CD4-positive, alpha-beta T cell (primary cell): ENCODE measurements around the gene IGSF23. TPM values are rescaled to one million over a fixed set of nuclear protein-coding genes. Genes with fewer than 3 reads are reported as not detected.

ENCODE experiments used
- ATAC-seq: fragments of 200-7000 bp; cut with Tn5 transposase; one replicate; pipeline ENCODE4 v1.10.0; 2022; ENCODE audit warnings: mild to moderate bottlenecking; ENCODE audit not compliant: poor library complexity
- CTCF ChIA-PET: fragments of 350-600 bp; sonication (Branson Sonifier 250); formaldehyde crosslinking; loops from one replicate; lab custom pipeline; 2021; ENCODE audit warnings: antibody characterized with exemption, inconsistent platforms; lab: Charles Lee
- POLR2A ChIA-PET: fragments of 350-600 bp; sonication (Branson Sonifier 250); formaldehyde crosslinking; loops from one replicate; lab custom pipeline; 2021; ENCODE audit warnings: antibody characterized with exemption, inconsistent platforms; lab: Charles Lee
- DNase-seq, 14 experiments: peaks; one replicate each; pipeline ENCODE4 v3.0.0-alpha.2; 2013 to 2020; ENCODE audit warnings: mixed read lengths in 2 of 14
- H3K27ac ChIP-seq, 2 donors: one replicate each; pipeline versions ENCODE4 v1.5.1 to v1.7.0; 2013; ENCODE audit warnings: low read length in 2 of 2, low read depth in 1 of 2, mild to moderate bottlenecking in 1 of 2
- H3K27me3 ChIP-seq, 2 experiments: 1 replicate in 1 of 2; 2 replicates in 1 of 2; pipeline versions ENCODE4 v1.6.1 to v1.7.0; 2013; ENCODE audit warnings: low read length in 2 of 2, control low read depth in 1 of 2, mild to moderate bottlenecking in 1 of 2, moderate library complexity in 1 of 2; ENCODE audit not compliant: insufficient read depth in 2 of 2, control insufficient read depth in 1 of 2
- H3K36me3 ChIP-seq: one replicate; pipeline ENCODE4 v1.6.1; 2013; ENCODE audit warnings: low read length, control low read depth; ENCODE audit not compliant: insufficient read depth
- H3K4me1 ChIP-seq: one replicate; pipeline ENCODE4 v1.6.1; 2013; ENCODE audit warnings: low read length, control low read depth; ENCODE audit not compliant: insufficient read depth
- H3K4me3 ChIP-seq: one replicate; pipeline ENCODE4 v1.5.1; 2013; ENCODE audit warnings: mild to moderate bottlenecking, low read length, moderate library complexity
- H3K9me3 ChIP-seq, 2 experiments: 1 replicate in 1 of 2; 2 replicates in 1 of 2; pipeline versions ENCODE4 v1.6.1 to v1.7.0; 2013; ENCODE audit warnings: low read length in 2 of 2, mild to moderate bottlenecking in 2 of 2, control low read depth in 1 of 2, moderate library complexity in 1 of 2; ENCODE audit not compliant: control insufficient read depth in 1 of 2, insufficient read depth in 1 of 2
- H3K27ac Mint-ChIP-seq: one replicate; pipeline ENCODE4 v1.8.0; 2020; ENCODE audit warnings: mixed read lengths
- H3K27me3 Mint-ChIP-seq: one replicate; pipeline ENCODE4 v1.8.0; 2021; ENCODE audit warnings: mixed read lengths
- H3K36me3 Mint-ChIP-seq: one replicate; pipeline ENCODE4 v1.8.0; 2021; ENCODE audit warnings: low read depth, mixed read lengths
- H3K4me1 Mint-ChIP-seq: one replicate; pipeline ENCODE4 v1.8.0; 2021; ENCODE audit warnings: low read depth, mixed read lengths
- H3K4me3 Mint-ChIP-seq: one replicate; pipeline ENCODE4 v1.8.0; 2020; ENCODE audit warnings: mild to moderate bottlenecking, mixed read lengths
- H3K9me3 Mint-ChIP-seq: one replicate; pipeline ENCODE4 v1.8.0; 2020; ENCODE audit warnings: mixed read lengths
- CTCF ChIP-seq: fragments of 200-600 bp; IDR thresholded peaks from one replicate; pipeline ENCODE4 v1.8.0; 2022; ENCODE audit warnings: antibody characterized with exemption, mild to moderate bottlenecking
- intact Hi-C, 2 experiments: fragments of 100-400 bp; cut with DNase I in 1 of 2; cut with micrococcal nuclease in 1 of 2; formaldehyde crosslinking; loops; one replicate each; pipeline versions ENCODE4 v1.15.1 to v1.9.0; 2023 to 2025; cut with DNase I, micrococcal nuclease
- total RNA-seq, 174 experiments: library from RNA in 2 of 174; stranded (reverse) in 2 of 174; gene quantifications; one replicate each; pipeline ENCODE4 v1.2.3 and lab custom pipeline; 2021 to 2026

IGSF23 gene
- total RNA-seq, 2 experiments from 2014 or later, result not detected

DNA sequence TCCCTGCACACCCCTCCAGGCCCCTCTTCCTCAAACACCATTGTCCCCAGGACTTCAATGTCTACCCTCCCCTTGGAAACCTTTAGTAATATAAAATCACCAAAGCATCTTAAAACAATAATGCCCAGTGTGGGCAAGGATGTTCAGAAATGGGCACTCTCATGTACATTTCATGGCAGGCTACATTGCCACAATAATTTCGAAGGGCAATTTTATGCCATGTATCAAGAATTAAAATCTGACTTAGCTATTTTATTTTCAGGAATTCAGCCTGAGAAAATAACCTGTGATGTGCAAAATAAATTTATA, 35.8 kb upstream of the IGSF23 start:
- Mint-ChIP-seq H3K4me1 (no peaks in the 10 kb centered on the region), H3K36me3 (no peaks in the 10 kb centered on the region), H3K27ac (no peak overlapping the region), H3K27me3 (peaks cover 5% of the 10 kb centered on the region), H3K4me3 (no peak overlapping the region), H3K9me3 (peaks cover 3% of the 10 kb centered on the region)
- intact Hi-C loops, result no loop called here
- CTCF ChIA-PET, result no interaction called here
- H3K4me3 ChIP-seq, result no peak overlapping the region
- no peak for TF ChIP-seq CTCF
- no peaks in the 10 kb centered on the region for H3K27me3 ChIP-seq
- no peak for ATAC-seq
- no peaks in the 10 kb centered on the region for H3K36me3 ChIP-seq
- no peak for DNase-seq
- no peak overlapping the region for H3K27ac ChIP-seq
- POLR2A ChIA-PET, result no interaction called here
- H3K9me3 ChIP-seq, result peaks cover 0 to 33% of the 10 kb centered on the region in 2 experiments
- H3K4me1 ChIP-seq, result no peaks in the 10 kb centered on the region

DNA sequence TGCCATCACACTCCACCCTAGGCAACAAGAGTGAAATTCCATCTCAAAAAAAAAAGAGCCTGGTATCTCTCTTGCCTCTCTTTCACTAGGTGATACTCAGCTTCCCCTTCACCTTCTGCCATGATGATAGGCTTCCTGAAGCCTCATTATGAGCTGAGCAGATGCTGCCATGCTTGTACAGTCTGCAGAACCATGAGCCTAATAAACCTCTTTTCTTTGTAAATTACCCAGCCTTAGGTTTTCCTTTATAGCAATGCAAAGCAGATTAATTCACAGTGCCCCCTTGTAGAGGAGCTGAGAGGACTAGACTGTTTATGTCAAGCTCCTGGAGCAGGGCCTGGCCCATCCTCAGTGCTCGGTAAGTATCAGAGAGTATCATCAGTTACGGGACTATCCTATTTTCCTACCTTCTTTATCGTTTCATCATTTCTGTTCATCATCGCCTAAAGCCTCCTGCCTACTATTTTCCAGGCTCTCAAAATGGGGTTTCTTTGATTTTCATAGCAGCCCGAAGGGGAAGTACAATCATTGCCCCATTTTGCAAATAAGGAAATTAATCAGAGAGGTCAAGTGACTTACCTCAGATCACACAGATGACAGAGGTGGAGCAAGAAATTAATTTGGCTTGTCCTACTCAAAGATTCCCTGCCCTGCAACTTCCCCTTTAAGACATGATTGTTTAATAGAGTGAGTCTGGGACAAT, 33.5 kb upstream of the IGSF23 start:
- POLR2A ChIA-PET, result no interaction called here
- Mint-ChIP-seq H3K27ac (no peak overlapping the region), H3K9me3 (peaks cover 3% of the 10 kb centered on the region), H3K4me1 (no peaks in the 10 kb centered on the region), H3K27me3 (peaks cover 12% of the 10 kb centered on the region), H3K36me3 (no peaks in the 10 kb centered on the region), H3K4me3 (no peak overlapping the region)
- intact Hi-C loops, result no loop called here
- Histone ChIP-seq H3K27ac (no peak overlapping the region), H3K4me3 (no peak overlapping the region), H3K36me3 (no peaks in the 10 kb centered on the region), H3K9me3 (peaks cover 0 to 52% of the 10 kb centered on the region in 2 experiments), H3K27me3 (peaks cover 7 to 13% of the 10 kb centered on the region in 2 experiments), H3K4me1 (no peaks in the 10 kb centered on the region)
- TF ChIP-seq CTCF, result no peak
- no peak for DNase-seq
- no peak for ATAC-seq
- CTCF ChIA-PET, result interaction anchor here (0.5 kb wide), 1 partner anchor 1603 kb away, joined by 3 read pairs; no protein-coding TSS in a partner anchor

DNA sequence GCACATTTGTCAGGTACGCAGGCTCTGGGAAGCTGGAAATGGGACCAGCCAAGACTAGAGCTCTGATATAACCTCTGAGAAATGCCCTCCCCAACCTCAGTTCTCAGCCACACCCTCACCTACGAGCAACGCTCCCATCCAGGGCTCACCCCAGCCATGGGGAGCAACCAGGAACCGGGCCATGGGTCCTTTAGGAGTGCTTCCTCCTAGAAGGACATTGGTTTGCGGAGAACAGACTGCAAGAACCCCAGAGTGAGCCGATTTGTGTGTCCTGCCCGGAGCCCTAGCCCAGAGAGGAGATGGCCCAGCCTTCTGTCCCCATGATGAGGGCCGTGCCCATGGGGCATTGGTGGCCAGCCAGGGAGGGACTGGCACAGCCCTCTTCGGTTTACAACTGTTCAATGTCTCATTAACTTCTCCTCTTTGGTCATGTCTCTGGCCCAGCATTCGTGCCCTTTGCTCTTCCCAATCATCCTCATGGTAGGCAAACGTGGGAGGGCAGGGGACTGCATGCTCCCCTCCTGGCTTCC, 32.9 kb upstream of the IGSF23 start:
- H3K9me3 Mint-ChIP-seq, result peaks cover 3% of the 10 kb centered on the region
- Histone ChIP-seq H3K4me3 (no peak overlapping the region), H3K36me3 (no peaks in the 10 kb centered on the region), H3K27me3 (peaks cover 7 to 13% of the 10 kb centered on the region in 2 experiments), H3K9me3 (peaks cover 0 to 52% of the 10 kb centered on the region in 2 experiments), H3K4me1 (no peaks in the 10 kb centered on the region), H3K27ac (no peak overlapping the region)
- ATAC-seq (no peak), DNase-seq (no peak)
- no peaks in the 10 kb centered on the region for H3K4me1 Mint-ChIP-seq
- H3K27me3 Mint-ChIP-seq, result peaks cover 15% of the 10 kb centered on the region
- TF ChIP-seq CTCF, result no peak
- H3K4me3 Mint-ChIP-seq, result no peak overlapping the region
- CTCF ChIA-PET, result no interaction called here
- H3K36me3 Mint-ChIP-seq, result no peaks in the 10 kb centered on the region
- intact Hi-C loops, result no loop called here
- POLR2A ChIA-PET, result no interaction called here
- no peak overlapping the region for H3K27ac Mint-ChIP-seq
